Measurements from ENCODE around the gene IL33.

DNA sequence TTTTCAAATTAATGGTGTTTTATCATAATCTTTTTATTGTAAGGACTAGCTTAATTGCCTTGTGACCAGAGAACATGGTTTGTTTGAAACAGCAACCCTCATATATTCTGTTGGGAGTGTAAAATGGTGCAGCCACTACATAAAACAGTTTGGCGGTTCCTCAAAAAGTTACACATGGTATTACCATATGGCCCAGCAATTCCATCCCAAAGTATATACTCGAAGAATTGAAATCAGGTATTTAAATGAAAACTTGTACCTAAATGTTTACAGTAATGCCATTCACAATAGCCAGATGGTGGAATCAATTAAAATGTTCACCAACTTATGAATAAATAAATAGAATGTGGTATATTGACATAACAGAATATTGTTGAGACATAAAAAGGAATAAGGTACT lies 14.8 kb upstream of the IL33 start:
- TF ChIP-seq, protein P1, sequence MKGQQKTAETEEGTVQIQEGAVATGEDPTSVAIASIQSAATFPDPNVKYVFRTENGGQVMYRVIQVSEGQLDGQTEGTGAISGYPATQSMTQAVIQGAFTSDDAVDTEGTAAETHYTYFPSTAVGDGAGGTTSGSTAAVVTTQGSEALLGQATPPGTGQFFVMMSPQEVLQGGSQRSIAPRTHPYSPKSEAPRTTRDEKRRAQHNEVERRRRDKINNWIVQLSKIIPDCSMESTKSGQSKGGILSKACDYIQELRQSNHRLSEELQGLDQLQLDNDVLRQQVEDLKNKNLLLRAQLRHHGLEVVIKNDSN (CRISPR knock-in tag; IDR thresholded peaks at IDR 0.05) = no peak
- TF ChIP-seq, protein P2, sequence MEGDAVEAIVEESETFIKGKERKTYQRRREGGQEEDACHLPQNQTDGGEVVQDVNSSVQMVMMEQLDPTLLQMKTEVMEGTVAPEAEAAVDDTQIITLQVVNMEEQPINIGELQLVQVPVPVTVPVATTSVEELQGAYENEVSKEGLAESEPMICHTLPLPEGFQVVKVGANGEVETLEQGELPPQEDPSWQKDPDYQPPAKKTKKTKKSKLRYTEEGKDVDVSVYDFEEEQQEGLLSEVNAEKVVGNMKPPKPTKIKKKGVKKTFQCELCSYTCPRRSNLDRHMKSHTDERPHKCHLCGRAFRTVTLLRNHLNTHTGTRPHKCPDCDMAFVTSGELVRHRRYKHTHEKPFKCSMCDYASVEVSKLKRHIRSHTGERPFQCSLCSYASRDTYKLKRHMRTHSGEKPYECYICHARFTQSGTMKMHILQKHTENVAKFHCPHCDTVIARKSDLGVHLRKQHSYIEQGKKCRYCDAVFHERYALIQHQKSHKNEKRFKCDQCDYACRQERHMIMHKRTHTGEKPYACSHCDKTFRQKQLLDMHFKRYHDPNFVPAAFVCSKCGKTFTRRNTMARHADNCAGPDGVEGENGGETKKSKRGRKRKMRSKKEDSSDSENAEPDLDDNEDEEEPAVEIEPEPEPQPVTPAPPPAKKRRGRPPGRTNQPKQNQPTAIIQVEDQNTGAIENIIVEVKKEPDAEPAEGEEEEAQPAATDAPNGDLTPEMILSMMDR (IDR thresholded peaks at IDR 0.05) = no peak
- TF ChIP-seq PRDM15 (CRISPR knock-in tag; IDR thresholded peaks at IDR 0.05) (no peak), ELF4 (CRISPR knock-in tag; IDR thresholded peaks at IDR 0.05; ENCODE audit: low read depth) (no peak), ZNF317 (CRISPR knock-in tag; IDR thresholded peaks at IDR 0.05; ENCODE audit: borderline replicate concordance, low read depth) (no peak), ESRRA (CRISPR knock-in tag; IDR thresholded peaks at IDR 0.05; ENCODE audit: borderline replicate concordance) (no peak)

Data from WTC11 (cell line).